Neutrophil (primary cell): Measurements from ENCODE around the gene CRAMP1.
A peak's percentile ranks its signal among the peaks of the same experiment; 100 is the strongest.

Experiments used
- H3K27ac ChIP-seq: fragments of 200-600 bp; sonication (generic); 2 replicates; pipeline ENCODE4 v1.5.1; 2016; ENCODE audit warnings: mild to moderate bottlenecking, moderate library complexity
- H3K27me3 ChIP-seq: fragments of 200-600 bp; sonication (generic); 2 replicates; pipeline ENCODE4 v1.6.0; 2016; ENCODE audit warnings: mild to moderate bottlenecking
- H3K36me3 ChIP-seq: fragments of 200-600 bp; sonication (generic); 2 replicates; pipeline ENCODE4 v1.5.1; 2017
- H3K4me1 ChIP-seq, 2 experiments: fragments of 200-600 bp in 1 of 2; sonication (generic) in 1 of 2; 1 replicate in 1 of 2; 2 replicates in 1 of 2; pipeline versions ENCODE4 v1.5.1 to v1.6.1; 2013 to 2016; ENCODE audit warnings: low read depth in 1 of 2, low read length in 1 of 2, mild to moderate bottlenecking in 1 of 2, moderate library complexity in 1 of 2; ENCODE audit not compliant: control insufficient read depth in 1 of 2, insufficient read depth in 1 of 2
- H3K4me3 ChIP-seq, 2 experiments: fragments of 200-600 bp in 1 of 2; sonication (generic) in 1 of 2; 1 replicate in 1 of 2; 2 replicates in 1 of 2; pipeline ENCODE4 v1.5.1; 2013 to 2016; ENCODE audit warnings: low read depth in 1 of 2, low read length in 1 of 2, mild to moderate bottlenecking in 1 of 2, moderate library complexity in 1 of 2
- H3K9me3 ChIP-seq: fragments of 200-600 bp; sonication (generic); 2 replicates; pipeline ENCODE4 v1.5.1; 2016
- CTCF ChIP-seq: fragments of 200-600 bp; sonication (generic); IDR thresholded peaks from 2 replicates; pipeline ENCODE4 v1.5.1; 2016; ENCODE audit warnings: antibody characterized with exemption

Gene CRAMP1

GRCh38 chr16:1721372-1721771 lies 109.2 kb downstream of the CRAMP1 start:
- H3K36me3 ChIP-seq = peaks cover 15% of the 10 kb centered on the region
- H3K9me3 ChIP-seq = no peaks in the 10 kb centered on the region
- H3K4me1 ChIP-seq = peaks cover 28 to 34% of the 10 kb centered on the region in 2 experiments
- H3K4me3 ChIP-seq = no peak overlapping the region
- H3K27me3 ChIP-seq = no peaks in the 10 kb centered on the region
- TF ChIP-seq CTCF = no peak
- H3K27ac ChIP-seq = peak overlapping the region; percentile 76

GRCh38 chr16:1723450-1724147 lies 111.4 kb downstream of the CRAMP1 start:
- Histone ChIP-seq H3K9me3 (no peaks in the 10 kb centered on the region), H3K27me3 (no peaks in the 10 kb centered on the region), H3K36me3 (peaks cover 38% of the 10 kb centered on the region), H3K4me1 (peaks cover 28 to 34% of the 10 kb centered on the region in 2 experiments), H3K27ac (peak overlapping the region; percentile 76), H3K4me3 (no peak overlapping the region)
- peak; percentile 73 for TF ChIP-seq CTCF

- TF ChIP-seq CTCF = no peak
- Histone ChIP-seq H3K36me3 (peaks cover 46% of the 10 kb centered on the region), H3K4me3 (no peak overlapping the region), H3K27me3 (no peaks in the 10 kb centered on the region), H3K27ac (no peak overlapping the region), H3K9me3 (no peaks in the 10 kb centered on the region), H3K4me1 (peaks cover 26 to 34% of the 10 kb centered on the region in 2 experiments)
Measured at GRCh38 chr16:1724491-1724890, 112.3 kb downstream of the CRAMP1 start.

- no peaks in the 10 kb centered on the region for H3K9me3 ChIP-seq
- H3K36me3 ChIP-seq = peaks cover 60% of the 10 kb centered on the region
- no peak overlapping the region for H3K4me3 ChIP-seq
Measured at GRCh38 chr16:1726661-1727502, 114.7 kb downstream of the CRAMP1 start.

More at GRCh38 chr16:1726661-1727502, 114.7 kb downstream of the CRAMP1 start:
- H3K27me3 ChIP-seq = no peaks in the 10 kb centered on the region
- peaks cover 22 to 26% of the 10 kb centered on the region in 2 experiments for H3K4me1 ChIP-seq
- TF ChIP-seq CTCF = no peak
- no peak overlapping the region for H3K27ac ChIP-seq
